Stimulated activated CD4-positive, alpha-beta T cell treated with anti-CD3 and anti-CD28 coated beads, Interleukin-2, amount 100 ng/mL, for 4 hours (primary cell): ENCODE data around the gene TPRX1.
A peak's percentile ranks its signal among the peaks of the same experiment; 100 is the strongest.
"Not testable (repeated sequence)": the region's sequence is repeated elsewhere in the genome, so short reads cannot be mapped to it uniquely, and the experiment has no call there.

Source experiments
- DNase-seq: peaks from one replicate; pipeline ENCODE4 v3.0.0-alpha.2; 2020; ENCODE audit warnings: low read depth

Gene TPRX1, protein sequence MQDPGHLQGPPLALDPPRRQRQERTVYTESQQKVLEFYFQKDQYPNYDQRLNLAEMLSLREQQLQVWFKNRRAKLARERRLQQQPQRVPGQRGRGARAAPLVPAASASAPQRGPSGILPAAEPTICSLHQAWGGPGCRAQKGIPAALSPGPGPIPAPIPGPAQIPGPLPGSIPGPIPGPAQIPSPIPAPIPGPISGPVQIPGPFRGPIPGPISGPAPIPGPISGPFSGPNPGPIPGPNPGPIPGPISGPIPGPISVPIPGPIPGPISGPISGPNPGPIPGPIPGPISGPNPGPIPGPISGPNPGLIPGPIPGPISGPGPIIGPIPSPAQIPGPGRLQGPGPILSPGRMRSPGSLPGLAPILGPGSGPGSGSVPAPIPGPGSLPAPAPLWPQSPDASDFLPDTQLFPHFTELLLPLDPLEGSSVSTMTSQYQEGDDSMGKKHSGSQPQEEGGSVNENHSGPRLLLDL

DNA sequence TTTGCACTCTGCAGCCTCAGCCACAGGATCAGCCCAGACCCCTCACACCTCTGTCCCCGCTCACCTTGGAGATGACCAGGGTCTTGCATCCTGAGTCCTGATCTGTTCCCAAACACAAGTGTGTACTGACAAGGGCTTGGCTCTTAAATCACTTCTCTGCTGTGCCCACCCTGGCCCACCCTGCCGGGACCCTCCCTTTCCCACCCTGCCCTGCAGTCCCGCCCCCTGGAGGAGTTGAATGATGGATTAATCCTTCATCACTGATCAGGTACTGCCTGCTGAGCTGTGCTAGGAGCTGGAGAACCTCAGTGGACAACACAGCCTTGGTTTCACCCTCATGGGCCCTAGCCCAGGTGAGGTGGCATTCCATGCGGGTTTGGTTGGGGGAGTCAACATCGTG is at the start of gene TPRX1:
TSS of gene TPRX1 (minus strand) at position 101 of the 400 bp plus-strand sequence. CDS start at position 89, 12 bp downstream.
- not testable (repeated sequence) for DNase-seq

DNA sequence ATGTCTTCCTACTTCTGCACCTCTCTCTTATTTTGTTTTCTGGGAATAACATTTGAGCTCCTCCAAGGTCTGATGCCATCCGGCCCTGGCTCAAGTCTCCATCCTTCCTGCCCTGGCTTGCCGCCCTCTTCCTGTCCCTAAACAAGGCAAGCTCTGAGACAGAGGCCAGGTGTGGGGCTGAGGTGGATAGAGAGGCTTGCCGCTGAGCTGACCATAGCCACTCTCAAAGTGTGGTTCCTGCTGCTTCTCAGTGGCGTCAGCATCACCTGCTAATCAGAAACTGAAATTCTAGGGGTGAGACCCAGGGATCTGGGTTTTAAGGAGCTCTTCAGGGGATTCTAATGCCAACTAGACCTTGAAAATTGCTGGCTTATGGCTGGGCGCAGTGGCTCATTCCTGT is 48.7 kb upstream of the TPRX1 start:
- no peak for DNase-seq

DNA sequence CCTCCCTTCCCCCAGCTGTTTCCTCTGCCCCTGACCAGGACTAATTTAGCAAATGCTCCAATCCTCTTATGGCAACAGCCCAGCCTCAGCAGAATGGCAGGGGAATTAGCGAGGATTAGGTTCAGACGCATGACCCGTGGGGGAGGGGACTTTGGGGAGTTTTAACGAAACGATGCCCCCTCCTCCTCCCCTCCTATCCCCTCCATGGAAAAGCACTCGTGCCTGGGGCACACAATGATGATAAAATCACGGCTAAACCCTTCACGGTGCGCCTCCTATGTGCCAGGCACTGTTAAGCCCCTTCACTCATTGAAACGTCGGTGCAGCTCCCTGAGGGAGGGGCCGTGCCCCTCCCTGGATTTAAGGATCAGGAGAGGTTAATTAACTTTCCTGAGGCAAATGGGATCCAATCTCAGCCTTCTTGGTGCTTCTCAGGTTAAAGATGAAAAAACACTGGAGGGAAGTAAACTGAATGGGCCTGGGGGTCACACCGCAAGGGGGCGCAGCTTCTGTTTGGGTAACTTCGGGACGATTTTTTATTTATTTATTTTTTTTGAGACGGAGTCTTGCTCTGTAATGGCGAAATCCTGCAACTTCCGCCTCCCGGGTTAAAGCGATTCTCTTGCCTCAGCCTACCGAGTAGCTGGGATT is 44.6 kb upstream of the TPRX1 start:
- no peak for DNase-seq

DNA sequence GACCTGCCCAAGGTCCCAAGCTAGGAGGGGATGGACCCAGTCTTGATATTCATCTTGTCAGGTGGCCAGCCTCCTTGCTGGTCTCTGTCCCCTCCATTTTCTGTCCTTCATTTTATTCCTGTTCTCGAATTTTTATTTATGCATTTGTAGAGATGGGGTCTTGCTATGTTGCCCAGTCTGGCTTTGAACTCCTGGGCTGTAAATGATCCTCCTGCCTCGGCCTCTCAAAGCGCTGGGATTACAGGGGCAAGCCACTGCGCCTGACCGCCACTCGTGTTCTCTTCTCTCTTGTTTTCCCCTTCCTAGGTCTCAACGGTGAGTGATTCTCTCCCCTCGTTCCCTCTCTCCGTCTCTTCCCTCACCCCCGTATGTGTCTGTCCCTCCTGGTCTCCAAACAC is 44.1 kb upstream of the TPRX1 start:
- no peak for DNase-seq

DNA sequence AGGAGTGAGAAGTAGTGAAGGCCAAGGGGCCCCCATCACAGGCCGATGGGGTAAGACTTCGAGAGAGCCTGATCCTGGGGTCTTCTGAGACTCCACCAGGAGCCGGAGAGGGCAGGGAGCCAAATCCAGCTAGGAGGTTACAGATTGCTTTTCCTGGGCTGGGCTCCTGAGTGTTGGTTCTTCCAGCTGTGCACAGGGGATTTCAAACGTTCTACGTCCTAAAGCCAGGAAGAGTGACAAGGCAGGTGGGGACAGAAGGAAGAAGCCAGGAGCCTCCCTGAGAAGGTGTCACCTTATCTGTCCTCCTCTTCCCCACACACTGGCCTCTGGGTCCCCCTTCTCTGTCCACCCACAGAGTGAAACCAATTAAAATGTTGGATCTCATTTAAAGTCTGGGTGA is 38.6 kb upstream of the TPRX1 start:
- no peak for DNase-seq

DNA sequence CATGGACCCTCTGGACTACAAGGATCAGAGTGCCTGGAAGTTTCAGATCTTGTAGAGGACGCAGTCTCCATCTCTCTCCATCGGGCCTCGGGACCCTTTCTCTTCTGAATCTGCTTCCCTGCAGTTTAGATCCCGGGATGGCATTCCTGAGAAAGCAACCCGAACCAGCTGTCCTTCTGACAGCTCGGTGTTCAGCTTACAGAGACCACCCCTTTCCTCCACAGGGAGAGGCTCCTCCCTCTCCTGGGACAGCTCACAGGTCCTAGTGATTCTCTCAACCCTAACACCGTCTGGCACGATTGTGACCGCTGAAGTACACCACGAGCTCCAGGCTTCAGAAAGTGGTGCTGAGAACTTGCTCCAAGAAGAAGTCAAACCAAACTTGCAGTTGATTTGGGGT is 35.6 kb upstream of the TPRX1 start:
- DNase-seq, result no peak

DNA sequence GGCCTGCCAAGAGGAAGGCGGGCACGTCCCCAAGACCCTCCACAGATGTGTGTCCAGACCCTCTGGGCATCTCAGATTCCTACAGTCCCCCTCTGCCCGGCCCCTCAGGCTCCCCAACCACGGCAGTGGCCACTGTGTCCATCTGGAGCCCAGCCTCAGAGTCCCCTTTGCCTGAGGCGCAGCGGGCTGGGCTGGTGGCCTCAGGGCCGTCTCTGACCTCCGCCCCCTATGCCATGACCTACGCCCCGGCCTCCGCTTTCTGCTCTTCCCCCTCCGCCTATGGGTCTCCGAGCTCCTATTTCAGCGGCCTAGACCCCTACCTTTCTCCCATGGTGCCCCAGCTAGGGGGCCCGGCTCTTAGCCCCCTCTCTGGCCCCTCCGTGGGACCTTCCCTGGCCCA is 35.1 kb upstream of the TPRX1 start:
- no peak for DNase-seq

DNA sequence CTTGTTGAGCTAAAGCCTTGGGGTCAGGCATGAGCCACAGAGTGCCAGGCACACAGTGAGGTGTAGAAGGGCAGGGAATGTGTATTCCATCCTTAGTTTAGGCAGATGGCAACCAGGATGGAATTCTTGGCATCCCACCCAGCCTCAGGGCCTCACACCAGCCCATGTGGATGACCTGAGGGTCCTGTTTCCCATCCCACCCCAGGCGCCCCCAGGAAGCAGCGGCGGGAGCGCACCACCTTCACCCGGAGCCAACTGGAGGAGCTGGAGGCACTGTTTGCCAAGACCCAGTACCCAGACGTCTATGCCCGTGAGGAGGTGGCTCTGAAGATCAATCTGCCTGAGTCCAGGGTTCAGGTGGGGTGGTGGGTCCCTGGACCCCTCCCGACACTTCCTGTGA is 31.7 kb upstream of the TPRX1 start:
- no peak for DNase-seq

DNA sequence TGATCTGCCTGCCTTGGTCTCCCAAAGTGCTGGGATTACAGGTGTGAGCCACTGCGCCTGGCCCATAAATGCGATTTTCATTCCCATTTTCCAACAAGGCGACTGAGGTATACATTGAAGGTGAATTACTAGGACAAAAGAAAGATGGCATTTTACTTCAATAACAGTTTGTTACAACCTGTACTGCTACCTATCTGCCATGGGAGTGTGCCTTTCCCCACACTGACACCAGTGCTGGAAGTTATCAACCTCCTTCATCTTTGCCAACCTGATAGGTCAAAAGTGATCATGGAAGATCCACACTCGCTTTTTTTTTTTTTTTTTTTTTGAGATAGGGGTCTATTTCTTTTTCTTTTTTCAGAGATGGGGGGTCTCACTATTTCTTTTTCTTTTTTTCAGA is 28.4 kb upstream of the TPRX1 start:
- DNase-seq, result no peak

DNA sequence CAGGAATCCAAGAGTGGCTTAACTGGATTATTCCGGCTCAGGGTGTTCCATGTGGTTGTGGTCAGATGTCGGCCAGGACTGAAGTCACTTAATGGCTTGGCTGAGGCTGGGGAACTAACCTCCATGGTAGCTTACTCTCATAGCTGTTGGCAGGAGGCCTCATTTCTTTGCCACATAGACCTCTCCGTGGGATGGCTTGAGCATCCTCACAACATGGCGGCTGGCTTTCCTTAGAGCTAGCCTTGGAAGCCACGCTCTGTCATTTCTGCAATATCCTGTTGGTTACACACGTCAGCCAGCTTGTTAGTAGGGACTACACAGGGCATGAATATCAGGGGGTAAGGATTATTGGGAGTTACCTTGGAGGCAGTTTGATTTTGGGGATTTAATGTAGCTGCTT is 22.4 kb upstream of the TPRX1 start:
- DNase-seq, result no peak

DNA sequence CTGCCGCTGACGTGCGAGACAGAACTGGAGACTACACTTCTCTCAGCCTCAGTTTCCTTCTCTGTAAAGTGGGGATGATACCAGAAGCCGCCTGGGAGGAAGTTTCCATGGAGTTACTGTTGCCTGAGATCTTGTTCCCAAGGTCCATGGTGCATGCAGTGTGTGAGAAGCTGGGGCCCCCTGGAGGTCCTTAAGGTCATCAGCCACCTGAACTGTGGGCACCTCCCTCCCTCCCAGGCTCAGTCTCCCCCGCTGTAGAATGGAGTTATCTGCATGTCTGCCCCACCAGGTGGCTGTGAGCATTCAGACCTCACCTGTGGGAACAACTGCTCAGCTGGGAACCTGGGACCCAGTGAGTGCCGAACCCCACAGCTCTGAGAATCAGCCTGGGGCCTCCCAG is 20.0 kb upstream of the TPRX1 start:
- DNase-seq, result no peak

DNA sequence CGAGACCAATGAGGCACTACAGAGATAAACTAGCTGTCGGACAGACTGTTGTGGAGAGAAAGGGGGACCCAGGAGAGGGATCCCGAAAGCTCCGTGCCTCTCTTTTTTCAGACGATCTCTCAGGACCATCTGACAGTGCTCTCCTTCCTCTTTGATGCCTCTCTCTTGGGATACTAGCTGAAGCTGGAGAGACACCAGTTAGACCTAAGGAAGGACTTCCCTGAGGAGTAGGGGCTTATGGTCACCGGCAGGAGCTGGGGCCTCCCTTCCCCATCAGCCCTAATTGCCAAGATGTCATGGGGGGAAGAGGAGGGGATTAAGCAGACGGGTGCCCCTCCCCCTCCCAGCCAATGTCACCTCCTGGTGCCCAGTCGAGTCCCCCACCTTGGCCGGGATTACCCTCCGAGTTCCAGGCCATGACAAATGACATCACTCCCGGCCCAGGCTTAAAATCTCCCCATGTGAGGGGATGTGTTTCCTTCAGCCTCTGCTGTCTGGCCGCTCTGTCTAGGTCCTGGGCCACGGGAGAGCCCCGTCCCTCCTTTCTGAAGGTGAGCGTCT is 17.2 kb upstream of the TPRX1 start, which contains the start of gene CRX:
TSS of gene CRX (plus strand) at position 478 of the 561 bp plus-strand sequence. CDS start 12,507 bp downstream, outside the sequence.
- DNase-seq, result no peak

DNA sequence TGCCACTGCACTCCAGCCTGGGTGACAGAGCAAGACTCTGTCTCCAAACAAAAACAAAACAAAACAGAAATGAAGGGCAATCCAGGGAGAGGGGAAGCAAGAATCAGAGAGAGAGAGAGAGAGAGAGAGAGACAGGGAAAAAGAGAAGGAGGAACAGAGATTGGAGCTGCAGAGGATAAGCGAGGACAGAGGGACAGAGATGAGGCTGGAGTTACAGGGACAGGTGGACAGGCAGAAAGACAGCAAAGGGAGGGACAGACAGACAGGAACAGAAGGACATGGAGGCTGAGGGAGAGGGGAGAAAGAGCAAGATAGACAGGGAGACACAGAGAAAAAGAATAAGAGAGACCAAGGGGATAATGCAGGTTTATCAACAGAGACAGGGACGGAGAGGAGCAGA is 16.1 kb upstream of the TPRX1 start:
- no peak for DNase-seq

DNA sequence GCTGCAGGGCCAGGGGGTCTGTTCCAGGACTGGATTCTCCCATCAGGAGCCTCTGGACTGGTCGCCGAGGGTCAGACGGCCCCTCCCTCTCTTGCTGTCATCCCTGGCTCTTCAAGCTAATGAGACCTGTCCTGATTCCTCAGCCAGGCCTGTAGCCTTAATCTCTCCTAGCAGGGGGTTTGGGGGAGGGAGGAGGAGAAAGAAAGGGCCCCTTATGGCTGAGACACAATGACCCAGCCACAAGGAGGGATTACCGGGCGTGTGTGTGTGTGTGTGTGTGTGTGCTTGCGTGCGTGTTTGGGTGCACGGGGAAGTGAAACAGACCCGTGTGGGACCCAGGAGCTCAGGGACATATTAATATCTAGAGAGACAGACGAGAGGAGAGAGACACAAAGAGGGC is 15.5 kb upstream of the TPRX1 start:
- DNase-seq, result no peak

DNA sequence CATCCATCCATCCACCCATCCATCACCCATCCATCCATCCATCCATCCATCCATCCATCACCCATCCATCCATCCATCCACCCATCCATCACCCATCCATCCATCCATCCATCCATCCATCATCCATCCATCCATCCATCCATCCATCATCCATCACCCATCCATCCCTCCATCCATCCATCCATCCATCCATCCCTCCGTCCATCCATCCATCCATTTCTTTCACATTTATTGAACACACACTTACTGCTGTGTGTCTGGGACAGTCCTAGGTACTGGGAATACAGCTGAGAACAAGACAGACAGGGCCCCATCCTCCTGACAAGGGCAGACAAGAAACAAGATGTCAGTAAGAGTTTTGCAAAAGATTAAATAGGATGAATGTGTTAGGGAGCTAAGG is 13.9 kb upstream of the TPRX1 start:
- not testable (repeated sequence) for DNase-seq

DNA sequence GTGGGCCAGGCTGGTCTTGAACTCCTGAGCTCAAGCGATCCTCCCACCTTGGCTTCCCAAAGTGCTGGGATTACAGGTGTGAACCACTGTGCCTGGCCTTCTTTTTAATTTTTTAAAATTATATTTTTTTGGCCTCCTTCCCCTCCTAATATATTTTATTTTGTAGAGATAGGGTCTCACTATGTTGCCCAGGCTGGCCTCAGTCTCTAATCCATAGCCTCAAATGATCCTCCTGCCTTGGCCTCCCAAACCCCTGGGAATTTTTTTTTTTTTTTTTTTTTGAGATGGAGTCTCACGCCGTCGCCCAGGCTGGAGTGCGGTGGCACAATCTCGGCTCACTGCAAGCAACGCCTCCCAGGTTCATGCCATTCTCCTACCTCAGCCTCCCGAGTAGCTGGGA is 11.9 kb upstream of the TPRX1 start:
- not testable (repeated sequence) for DNase-seq

DNA sequence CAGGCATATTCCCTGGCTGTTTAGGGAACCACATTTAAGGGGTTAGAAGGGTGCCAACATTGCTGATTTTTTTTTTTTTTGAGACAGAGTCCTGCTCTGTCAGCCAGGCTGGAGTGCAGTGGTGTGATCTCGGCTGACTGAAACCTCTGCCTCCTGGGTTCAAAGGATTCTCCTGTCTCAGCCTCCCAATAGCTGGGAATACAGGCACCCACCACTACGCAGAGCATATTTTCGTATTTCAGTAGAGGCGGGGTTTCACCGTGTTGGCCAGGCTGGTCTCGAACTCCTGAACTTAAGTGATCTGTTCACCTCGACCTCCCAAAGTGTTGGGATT is 9.6 kb upstream of the TPRX1 start:
- DNase-seq, result no peak

DNA sequence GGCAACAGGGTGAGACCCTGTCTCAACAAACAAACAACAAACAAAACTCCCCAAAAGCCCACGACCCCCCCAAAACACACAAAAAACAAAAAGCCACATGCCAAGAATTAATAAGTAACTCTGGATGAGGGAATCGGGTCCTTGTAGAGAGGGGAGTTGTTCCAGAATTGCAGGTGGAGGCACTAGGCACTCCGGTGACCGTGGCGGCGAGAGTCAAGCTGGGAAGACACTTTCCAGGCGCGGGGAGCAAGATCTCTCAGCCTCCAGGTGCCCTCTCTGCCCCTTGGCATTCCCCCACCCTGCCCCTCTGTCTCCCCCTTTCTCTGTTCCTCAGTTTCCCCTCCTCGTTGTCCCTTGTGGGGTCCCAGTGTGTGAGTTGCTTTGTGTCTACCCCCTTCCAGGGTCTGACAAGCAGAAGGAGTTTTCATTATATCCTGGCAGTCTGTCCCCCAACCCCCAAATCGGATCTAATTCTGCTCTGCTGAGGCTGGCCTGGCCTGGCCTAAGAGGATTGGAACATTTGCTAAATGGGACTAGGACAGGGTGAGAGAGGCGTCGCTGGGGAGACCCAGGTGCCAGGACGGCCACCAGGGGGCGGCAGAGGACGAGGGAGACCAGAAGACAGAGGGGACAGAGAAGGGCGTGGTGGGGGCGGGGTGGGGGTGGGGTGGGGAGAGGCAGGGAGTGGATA is 9.1 kb upstream of the TPRX1 start:
- peak; percentile 63 for DNase-seq

DNA sequence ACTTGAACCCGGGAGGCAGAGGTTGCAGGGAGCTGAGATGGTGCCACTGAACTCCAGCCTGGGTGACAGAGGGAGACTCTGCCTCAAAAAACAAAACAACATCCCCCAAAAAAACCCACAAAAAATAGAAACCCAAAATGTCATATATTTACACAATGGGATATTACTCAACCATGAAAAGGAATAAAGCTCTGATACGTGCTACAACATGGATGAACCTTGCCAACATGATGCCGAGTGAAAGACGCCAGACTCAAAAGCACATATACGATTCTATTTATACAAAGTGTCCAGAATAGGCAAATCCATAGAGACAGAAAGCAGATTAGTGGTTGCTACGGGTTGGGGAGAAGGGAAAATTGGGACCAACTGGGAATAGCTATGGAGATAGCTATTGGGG is 2.1 kb upstream of the TPRX1 start:
- DNase-seq, result no peak

DNA sequence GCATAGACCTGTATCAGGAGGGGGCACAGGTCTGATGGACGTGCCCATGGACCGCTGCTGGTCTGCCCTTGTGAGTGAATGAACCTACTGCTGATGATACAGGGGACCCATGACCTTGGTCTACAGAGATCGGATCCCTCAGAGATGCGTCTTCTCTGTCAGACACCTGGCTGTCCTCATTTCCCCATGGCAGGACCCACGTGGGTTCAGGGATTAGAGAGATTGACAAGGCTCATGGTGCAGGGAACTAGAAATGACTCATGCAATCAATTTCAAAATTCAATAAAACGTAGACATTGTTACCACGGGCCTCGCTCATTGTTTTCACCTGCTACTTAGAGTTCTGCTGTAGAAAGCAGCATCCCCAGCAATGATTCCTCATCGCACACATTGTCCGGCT is 962 bp upstream of the TPRX1 start:
- DNase-seq, result no peak

DNA sequence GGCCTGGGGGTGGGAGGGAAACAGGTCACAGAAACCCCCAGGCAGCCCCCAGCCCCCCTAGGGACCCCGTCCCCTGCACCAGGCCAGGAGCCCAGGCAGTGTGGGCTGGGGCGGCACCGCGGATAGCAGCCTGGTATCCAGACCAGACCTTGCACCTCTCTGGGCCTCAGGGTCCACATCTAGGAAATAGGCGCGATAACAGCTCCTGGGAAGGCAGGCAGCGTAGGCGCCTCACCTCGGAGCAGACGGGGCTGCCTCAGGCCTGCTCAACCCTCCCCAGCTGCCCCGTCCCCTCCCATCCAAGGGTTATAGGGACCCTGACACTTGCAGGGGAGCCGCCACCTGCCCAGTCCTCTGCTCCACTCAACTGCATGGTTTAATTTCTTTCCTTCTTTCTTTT is 680 bp downstream of the TPRX1 start:
- not testable (repeated sequence) for DNase-seq

DNA sequence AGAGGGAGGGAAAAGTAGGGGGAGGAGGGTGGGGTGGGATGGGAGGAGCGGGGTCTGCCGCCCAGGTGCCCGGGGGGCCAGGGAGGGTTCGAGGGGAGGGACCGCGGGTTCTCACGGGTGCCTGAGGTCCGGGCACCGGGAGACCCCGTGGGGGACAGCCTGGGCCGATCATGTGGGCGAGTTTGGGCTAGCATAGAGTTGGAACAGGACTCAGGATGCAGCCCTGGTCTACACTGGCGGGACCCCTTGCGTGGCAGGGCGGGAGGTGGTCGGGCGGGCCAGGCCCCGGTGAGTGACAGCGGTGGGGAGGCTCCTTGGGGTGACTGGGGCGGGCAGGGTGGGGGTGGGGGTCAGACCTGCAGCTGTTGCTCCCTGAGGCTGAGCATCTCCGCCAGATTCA is 1.2 kb downstream of the TPRX1 start:
- DNase-seq, result not testable (repeated sequence)
